ENCODE measurements around the gene PLEKHG5.

DNA sequence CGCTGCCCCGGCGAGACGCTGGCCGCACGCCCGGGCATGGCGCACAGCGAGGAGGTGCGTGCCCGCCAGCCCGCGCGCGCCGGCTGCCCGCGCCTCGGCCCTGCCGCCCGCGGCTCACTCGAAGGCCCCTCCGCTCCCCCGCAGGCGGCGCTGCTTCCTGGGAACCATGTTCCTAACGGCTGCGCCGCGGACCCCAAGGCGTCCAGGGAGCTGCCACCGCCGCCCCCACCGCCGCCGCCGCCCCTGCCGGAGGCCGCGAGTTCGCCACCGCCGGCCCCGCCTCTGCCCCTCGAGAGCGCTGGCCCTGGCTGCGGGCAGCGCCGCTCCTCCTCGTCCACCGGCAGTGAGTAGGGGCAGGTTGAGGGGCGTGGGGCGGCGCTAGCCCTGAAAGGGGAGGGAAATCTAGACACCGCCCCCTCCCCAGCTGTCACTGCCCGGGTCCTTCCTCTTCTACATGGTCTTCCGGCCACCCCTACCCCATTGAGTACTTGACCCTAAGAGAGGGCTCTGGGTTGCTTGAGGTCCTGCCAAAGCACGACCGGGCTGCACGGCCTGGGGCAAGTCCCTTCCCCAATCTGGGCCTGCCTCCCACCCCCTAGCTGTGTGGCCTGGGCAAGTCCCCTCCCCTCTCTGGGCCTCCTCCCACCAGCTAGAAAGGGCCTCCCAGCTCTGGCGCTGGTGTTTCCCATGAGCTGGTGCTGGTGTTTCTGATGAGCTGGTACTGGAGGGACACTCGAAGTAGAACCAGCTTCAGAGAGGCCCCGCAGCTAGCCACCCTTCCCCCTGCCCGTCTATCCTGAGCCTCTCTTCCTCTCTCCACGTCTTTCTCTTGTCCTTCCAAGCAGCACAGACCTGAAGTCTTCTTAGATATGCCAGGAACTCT, 42.5 kb downstream of the PLEKHG5 start:
- TF ChIP-seq, protein P1, sequence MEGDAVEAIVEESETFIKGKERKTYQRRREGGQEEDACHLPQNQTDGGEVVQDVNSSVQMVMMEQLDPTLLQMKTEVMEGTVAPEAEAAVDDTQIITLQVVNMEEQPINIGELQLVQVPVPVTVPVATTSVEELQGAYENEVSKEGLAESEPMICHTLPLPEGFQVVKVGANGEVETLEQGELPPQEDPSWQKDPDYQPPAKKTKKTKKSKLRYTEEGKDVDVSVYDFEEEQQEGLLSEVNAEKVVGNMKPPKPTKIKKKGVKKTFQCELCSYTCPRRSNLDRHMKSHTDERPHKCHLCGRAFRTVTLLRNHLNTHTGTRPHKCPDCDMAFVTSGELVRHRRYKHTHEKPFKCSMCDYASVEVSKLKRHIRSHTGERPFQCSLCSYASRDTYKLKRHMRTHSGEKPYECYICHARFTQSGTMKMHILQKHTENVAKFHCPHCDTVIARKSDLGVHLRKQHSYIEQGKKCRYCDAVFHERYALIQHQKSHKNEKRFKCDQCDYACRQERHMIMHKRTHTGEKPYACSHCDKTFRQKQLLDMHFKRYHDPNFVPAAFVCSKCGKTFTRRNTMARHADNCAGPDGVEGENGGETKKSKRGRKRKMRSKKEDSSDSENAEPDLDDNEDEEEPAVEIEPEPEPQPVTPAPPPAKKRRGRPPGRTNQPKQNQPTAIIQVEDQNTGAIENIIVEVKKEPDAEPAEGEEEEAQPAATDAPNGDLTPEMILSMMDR (IDR thresholded peaks at IDR 0.05), result no peak
- TF ChIP-seq POLR2A (IDR thresholded peaks at IDR 0.05), result no peak
